Uterus (tissue), 2 donors: ENCODE measurements around the gene IDH3A.

ENCODE experiments used
- POLR2A ChIP-seq, 2 donors: fragments of 450-650 bp; IDR thresholded peaks; one replicate each; pipeline ENCODE4 v1.6.1; 2016; ENCODE audit warnings: antibody characterized with exemption in 2 of 2, mild to moderate bottlenecking in 1 of 2, moderate library complexity in 1 of 2
- TF ChIP-seq, protein P1 (sequence below), 4 experiments: fragments of 200-600 bp in 2 of 4; fragments of 450-650 bp in 2 of 4; sonication (generic) in 2 of 4; IDR thresholded peaks; one replicate each; pipeline ENCODE4 v1.5.1; 2016 to 2019; ENCODE audit warnings: antibody characterized with exemption in 4 of 4, mild to moderate bottlenecking in 2 of 4, moderate library complexity in 1 of 4

DNA sequence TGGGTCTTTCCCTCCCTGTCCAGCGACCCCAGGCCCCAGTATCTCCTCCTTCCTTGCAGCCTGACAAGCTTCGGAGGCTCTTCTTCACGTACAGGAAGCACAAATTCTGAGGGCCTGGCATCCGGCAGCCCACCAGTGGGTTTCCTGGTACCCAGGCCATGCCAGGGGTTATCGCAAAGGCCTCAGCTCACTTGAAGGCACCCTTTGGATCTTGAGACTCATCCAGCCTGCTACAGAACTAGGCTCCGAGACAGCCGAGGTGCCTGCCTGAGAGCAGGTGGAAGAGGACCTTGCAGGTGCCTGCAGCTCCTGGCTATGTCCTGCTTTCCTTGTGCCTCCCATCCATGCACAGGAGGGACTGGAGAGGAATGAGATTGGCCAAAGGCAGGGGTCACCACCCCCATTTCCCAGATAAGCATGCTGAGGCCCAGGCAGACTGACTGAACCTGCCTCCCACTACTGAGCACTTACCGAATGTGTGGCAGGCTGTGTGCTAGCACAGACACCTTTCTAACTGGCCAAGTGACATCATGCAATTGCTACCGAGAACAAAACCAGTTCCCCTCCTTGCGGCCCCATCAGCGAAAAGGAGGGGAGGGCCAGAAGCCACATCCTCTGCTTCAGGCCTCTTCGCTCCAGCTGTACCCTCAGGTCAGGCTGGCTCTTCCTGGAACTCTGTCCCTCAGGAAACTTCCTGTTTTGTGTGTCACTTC is 45.6 kb upstream of the IDH3A start:
- TF ChIP-seq POLR2A (IDR thresholded peaks at IDR 0.05), result no peak
- TF ChIP-seq, protein P1, sequence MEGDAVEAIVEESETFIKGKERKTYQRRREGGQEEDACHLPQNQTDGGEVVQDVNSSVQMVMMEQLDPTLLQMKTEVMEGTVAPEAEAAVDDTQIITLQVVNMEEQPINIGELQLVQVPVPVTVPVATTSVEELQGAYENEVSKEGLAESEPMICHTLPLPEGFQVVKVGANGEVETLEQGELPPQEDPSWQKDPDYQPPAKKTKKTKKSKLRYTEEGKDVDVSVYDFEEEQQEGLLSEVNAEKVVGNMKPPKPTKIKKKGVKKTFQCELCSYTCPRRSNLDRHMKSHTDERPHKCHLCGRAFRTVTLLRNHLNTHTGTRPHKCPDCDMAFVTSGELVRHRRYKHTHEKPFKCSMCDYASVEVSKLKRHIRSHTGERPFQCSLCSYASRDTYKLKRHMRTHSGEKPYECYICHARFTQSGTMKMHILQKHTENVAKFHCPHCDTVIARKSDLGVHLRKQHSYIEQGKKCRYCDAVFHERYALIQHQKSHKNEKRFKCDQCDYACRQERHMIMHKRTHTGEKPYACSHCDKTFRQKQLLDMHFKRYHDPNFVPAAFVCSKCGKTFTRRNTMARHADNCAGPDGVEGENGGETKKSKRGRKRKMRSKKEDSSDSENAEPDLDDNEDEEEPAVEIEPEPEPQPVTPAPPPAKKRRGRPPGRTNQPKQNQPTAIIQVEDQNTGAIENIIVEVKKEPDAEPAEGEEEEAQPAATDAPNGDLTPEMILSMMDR (IDR thresholded peaks at IDR 0.05), result no peak
